Activated CD4-positive, alpha-beta T cell treated with anti-CD3 and anti-CD28 coated beads, Interleukin-2, amount 50 U/mL, for 24 hours (primary cell): ENCODE results near the gene NPVF.
A peak's percentile ranks its signal among the peaks of the same experiment; 100 is the strongest.

ENCODE experiments used
- DNase-seq, 2 donors: peaks; one replicate each; pipeline ENCODE4 v3.0.0-alpha.2; 2020; ENCODE audit warnings: low read depth in 1 of 2, low spot score in 1 of 2

NPVF gene, protein sequence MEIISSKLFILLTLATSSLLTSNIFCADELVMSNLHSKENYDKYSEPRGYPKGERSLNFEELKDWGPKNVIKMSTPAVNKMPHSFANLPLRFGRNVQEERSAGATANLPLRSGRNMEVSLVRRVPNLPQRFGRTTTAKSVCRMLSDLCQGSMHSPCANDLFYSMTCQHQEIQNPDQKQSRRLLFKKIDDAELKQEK

DNA sequence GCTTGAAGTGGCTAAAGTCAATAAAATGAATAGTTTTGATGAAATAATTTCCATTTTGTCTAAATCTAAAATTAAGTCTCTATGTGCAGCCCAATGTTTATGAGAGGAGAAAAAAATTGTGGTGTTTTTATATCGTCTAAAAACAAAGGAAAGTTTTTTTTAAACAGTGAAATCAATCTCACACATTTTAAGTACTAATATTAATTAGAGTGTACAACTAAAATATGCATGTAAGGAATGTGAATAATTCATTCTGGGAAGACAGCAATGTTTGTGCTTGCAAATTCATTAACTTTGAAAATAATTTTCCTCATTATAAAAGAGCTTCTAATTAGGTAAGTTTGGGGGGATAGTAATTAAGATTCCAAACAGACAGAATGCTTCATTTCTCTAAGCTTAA lies at the start of gene NPVF:
NPVF (minus strand) TSS at position 101 of the 400 bp plus-strand sequence; CDS start at position 54, 47 bp downstream.
- no peak for DNase-seq

GRCh38 chr7:25272265-25272664 lies 44.0 kb upstream of the NPVF start:
- no peak for DNase-seq

- DNase-seq, result no peak
Observed at GRCh38 chr7:25263337-25263736, 35.1 kb upstream of the NPVF start.

DNA sequence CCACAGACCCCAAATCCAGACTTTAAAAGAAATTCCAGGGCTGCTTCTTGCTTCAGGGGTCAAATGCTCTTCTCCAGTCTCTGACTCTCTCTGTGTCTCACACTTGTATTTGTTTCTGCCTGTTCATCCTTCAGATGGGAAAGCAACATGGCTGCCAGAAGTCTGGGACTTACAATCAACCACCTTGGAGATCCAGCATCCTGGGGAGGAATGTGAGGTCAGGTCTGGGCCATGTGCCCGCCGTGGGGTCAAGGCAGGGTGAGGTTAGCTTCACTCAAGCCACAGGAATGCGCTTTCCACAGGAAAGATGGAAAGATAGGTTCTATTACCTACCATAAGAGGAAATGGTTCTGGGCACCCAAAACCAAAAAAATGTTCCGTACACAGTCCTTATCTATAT lies 34.3 kb upstream of the NPVF start:
- no peak for DNase-seq

DNA sequence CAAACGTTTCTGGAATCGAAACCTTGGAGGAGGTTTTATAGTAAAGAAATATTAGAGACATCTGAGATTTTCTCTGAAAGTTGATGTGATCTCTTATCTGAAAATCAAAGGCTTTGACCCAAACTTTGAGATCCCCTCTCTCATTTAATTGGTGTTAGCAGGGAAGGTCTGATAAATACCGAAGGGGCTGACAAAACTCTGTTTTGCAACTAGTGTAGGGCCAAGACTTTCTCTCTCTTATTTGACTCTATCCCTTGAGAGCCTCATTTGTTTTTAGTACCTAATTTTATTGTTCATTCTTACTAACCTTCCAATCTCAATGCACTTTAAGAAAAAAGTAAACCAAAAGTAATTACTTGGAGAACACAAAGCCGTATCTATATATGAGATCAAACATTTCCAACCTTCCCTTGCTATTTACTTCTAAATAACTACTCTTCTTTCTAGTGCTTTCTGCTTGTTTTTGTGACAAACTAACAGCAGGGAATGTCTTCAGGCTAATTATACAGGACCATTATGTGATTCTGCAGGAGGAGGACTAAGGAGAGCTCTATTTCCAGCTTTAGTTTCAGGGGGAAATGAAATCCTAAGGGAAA lies 33.4 kb upstream of the NPVF start:
- no peak for DNase-seq

- peak in 1 of 2 donors; percentile 4 for DNase-seq
Observed at GRCh38 chr7:25260862-25261494, 32.7 kb upstream of the NPVF start.

DNA sequence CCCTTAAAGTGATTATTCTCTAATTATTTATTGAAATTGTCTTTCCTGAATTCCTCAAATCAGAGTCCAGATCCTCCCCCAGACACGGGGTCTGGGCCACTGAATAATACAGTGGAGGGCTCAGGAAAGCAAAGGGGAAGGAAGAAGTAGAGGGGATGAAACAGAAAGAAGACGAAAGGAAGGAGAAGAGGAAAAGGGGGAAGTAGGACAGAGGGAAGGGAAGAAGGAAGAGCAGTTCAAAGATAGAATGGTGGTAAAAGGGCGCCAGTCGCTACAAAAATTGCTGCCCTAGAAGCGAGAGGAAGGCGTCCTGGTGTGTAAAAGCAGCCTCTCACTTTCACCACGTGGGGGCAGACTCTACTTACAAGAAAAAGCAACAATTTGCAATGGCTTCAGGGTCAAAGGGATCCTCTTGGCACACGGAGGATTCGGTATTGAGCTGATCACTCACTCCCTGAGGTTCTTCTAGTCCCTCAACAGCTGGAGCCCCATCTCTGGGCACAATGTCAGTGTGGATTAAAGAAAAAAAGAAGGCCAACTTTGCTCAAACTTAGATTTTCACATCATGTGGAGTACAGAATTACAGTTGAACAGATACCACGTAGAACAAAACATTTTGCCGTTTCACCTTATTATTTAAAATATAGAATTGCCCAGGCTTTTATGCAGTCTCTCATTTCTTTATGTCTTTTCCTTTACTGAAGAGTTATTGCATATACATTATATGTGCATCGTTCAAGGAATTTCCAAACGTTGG lies 31.4 kb upstream of the NPVF start:
- peak; percentile 31 to 61 for DNase-seq

DNA sequence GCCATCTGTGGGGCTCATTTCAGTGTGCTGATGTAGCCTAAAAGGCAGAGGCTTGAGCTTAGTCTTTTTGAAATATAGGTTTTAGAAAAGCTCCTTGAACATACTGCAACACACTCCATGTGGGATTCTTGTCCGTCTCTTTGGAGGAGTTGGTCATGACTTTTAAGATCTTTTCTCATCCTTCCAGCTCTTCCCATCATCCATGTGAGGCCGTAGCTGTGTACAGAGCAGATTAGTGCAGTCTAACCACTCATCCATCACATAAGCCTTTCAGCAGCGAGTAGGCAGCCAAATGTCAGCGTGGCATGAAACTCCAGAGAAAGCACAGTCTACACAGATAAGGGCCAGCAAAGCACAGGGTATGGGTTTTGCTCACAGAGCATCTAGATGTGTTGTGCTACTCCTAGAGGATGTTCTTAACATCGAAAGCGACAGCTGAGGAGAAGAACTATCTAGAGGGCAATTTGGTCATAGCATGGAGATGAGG lies 28.1 kb upstream of the NPVF start:
- DNase-seq, result no peak

- no peak for DNase-seq
Observed at GRCh38 chr7:25255611-25256332, 27.5 kb upstream of the NPVF start.

DNA sequence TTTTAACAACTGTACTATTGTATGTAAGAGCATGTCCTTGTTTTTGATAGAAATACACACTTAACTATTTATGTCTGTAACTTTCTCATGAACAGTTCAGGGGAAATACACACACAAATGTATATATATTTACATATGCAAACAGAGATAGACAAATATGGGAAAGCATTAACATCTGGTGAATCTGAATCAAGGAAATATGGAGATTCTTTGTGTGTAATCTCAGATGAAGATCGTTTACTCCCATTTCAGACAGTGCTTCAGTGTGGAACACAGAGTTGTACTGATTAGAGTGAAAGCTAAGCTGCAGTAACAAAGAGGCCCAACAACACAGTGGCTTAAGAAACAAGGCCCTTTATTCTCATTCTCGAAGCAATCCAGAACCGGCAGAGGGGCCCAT lies 26.3 kb upstream of the NPVF start:
- DNase-seq, result no peak

DNA sequence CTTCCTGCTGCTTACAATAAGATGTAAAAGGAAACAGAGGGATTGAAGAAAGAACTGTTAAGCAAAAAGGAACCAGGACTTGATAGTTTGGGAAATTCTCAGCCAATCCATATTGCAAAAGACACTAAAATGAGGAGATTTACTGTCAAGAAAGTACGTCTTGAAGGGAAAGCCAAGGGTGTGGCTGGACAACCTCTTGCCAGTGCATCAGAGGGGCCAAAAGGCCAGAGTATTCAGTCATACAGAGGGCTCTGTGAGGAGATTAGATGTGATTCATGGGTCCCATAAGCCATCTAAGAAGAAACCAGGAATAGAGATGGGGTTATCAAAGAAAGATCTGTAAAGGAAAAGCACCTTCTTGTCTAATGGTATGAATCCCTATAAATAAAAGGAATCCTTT lies 25.4 kb upstream of the NPVF start:
- no peak for DNase-seq

GRCh38 chr7:25250386-25250785 lies 22.1 kb upstream of the NPVF start:
- no peak for DNase-seq

GRCh38 chr7:25249772-25250171 lies 21.5 kb upstream of the NPVF start:
- DNase-seq, result no peak

- no peak for DNase-seq
Observed at GRCh38 chr7:25246306-25246705, 18.0 kb upstream of the NPVF start.

GRCh38 chr7:25244254-25245033 lies 16.2 kb upstream of the NPVF start:
- no peak for DNase-seq

DNA sequence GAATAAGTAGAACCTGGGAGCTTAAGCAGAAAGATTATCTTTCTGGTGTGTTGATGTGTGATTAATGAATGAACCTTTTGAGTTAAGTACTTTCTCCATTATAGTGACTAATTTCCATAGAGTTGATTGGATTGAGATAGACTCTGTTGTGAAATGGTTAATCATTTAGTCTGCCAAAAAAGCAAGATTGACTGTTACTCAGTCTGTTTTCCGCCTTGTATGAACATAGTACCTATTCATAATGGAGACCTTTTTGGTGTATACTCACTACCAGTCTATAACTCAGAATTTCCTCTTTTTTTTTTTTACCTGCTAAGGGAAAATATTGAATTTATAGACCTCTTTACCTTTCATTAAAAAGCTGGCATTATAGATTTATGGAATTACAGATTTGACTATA lies 14.4 kb upstream of the NPVF start:
- DNase-seq, result no peak

GRCh38 chr7:25240896-25241295 lies 12.6 kb upstream of the NPVF start:
- no peak for DNase-seq

GRCh38 chr7:25240340-25240739 lies 12.1 kb upstream of the NPVF start:
- no peak for DNase-seq

DNA sequence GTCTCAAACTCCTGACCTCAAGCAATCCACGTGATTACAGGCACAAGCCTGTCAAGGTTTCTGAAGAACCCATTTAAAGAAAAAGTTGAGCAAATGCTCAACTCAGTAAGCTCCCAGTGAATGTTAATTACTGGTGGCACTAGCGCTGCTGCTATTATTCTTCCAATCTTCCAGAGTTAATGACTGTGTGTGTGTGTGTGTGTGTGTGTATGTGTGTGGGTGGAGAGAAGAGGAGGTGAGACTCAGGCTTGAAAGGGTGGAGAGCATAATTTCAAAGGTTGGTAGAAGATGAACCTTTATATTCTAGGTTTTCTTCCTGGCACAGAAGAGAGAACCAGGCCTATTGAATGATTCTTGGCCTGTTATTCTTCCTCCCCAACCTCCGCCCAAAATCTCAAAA lies 11.6 kb upstream of the NPVF start:
- DNase-seq, result no peak

DNA sequence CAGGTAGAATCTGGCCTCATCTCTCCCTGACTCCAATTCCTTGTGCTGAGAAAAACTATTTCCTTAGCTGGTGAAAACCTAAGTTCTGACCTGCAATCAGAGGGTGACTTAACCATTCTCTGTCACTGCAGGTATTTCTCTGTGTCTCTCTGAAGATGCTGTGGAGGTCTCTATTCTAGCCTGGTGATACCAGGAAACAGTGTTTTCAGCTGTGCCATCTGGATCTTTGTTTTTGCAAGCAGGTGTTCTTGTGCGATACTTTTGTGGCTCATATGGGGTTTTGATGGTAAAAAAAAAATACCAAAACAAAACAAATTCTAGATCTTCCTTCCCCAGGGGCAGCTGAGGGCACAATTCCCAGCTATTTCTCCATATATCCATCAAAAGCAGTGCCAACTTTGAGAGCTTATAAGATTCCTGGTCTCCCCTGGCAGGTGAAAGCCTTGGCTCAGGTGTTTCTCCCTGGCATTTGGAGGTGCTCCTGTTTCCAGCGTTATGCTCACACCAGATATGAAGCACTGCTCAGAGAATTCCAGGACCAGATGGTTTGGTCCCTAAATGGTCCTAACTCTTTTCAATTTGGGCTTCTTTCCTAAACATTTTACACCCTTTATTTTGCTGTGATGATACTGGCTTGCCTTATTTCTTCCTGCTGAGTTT lies 9.9 kb upstream of the NPVF start:
- no peak for DNase-seq
